Hepatocyte (in vitro differentiated cells): ENCODE measurements around the gene AP1G1. TPM values are rescaled to one million over a fixed set of nuclear protein-coding genes. Genes with fewer than 3 reads are reported as not detected.

Source experiments
- DNase-seq: peaks from one replicate; pipeline ENCODE4 v3.0.0-alpha.2; 2016; ENCODE audit warnings: low spot score
- H2AFZ ChIP-seq: fragments of 200-600 bp; sonication (generic); 2 replicates; pipeline ENCODE4 v1.6.0; 2016; ENCODE audit warnings: antibody characterized with exemption, mild to moderate bottlenecking
- H3K27ac ChIP-seq: fragments of 200-600 bp; sonication (generic); 2 replicates; pipeline ENCODE4 v1.5.1; 2016; ENCODE audit warnings: mild to moderate bottlenecking
- H3K27me3 ChIP-seq: fragments of 200-600 bp; sonication (generic); 2 replicates; pipeline ENCODE4 v1.6.1; 2016
- H3K36me3 ChIP-seq: fragments of 200-600 bp; sonication (generic); replicated peaks from 2 replicates; pipeline ENCODE4 v1.5.1; 2016; ENCODE audit warnings: low read depth; ENCODE audit not compliant: insufficient read depth
- H3K4me1 ChIP-seq: fragments of 200-600 bp; sonication (generic); 2 replicates; pipeline ENCODE4 v1.5.1; 2016; ENCODE audit warnings: mild to moderate bottlenecking, moderate library complexity; ENCODE audit not compliant: insufficient read depth
- H3K4me2 ChIP-seq: fragments of 200-600 bp; sonication (generic); 2 replicates; pipeline ENCODE4 v1.6.0; 2016
- H3K4me3 ChIP-seq: fragments of 200-600 bp; sonication (generic); 2 replicates; pipeline ENCODE4 v1.5.1; 2016; ENCODE audit warnings: mild to moderate bottlenecking
- H3K79me2 ChIP-seq: fragments of 200-600 bp; sonication (generic); 2 replicates; pipeline ENCODE4 v1.6.0; 2017; ENCODE audit warnings: mild to moderate bottlenecking
- H3K9me2 ChIP-seq: fragments of 200-600 bp; sonication (generic); replicated peaks from 2 replicates; pipeline ENCODE4 v1.6.0; 2017; ENCODE audit warnings: mild to moderate bottlenecking; ENCODE audit not compliant: insufficient read depth
- H3K9me3 ChIP-seq: fragments of 200-600 bp; sonication (generic); 2 replicates; pipeline ENCODE4 v1.5.1; 2016; ENCODE audit warnings: low read depth, mild to moderate bottlenecking
- H4K20me1 ChIP-seq: fragments of 200-600 bp; sonication (generic); 2 replicates; pipeline ENCODE4 v1.6.0; 2016; ENCODE audit warnings: mild to moderate bottlenecking; ENCODE audit not compliant: insufficient read depth, poor library complexity, severe bottlenecking
- CTCF ChIP-seq: fragments of 200-600 bp; sonication (generic); IDR thresholded peaks from 2 replicates; pipeline ENCODE4 v1.5.1; 2016; ENCODE audit warnings: antibody characterized with exemption, mild to moderate bottlenecking; ENCODE audit not compliant: poor library complexity
- EZH2 ChIP-seq: fragments of 200-600 bp; sonication (generic); IDR thresholded peaks from 2 replicates; pipeline ENCODE4 v1.6.1; 2016; ENCODE audit warnings: antibody characterized with exemption, mild to moderate bottlenecking, borderline replicate concordance
- EZH2phosphoT487 ChIP-seq: fragments of 200-600 bp; sonication (generic); IDR thresholded peaks from one replicate; pipeline ENCODE4 v1.6.1; 2018; ENCODE audit warnings: antibody characterized with exemption, mild to moderate bottlenecking, low read depth, moderate library complexity; ENCODE audit not compliant: unreplicated experiment, severe bottlenecking
- WGBS: methylation state at CpG from one replicate; pipeline ENCODE4 v1.1.6; 2016; ENCODE audit warnings: low lambda C conversion rate; ENCODE audit errors: missing lambda C conversion rate; 5-methylcytosine and 5-hydroxymethylcytosine counted together
- polyA plus RNA-seq: library from polyadenylated mRNA; unstranded; fragments of >200 nt; fragmentation: Nextera tagmentation; extraction: Ambion mirVana; gene quantifications from 2 replicates; pipeline ENCODE4 v1.2.1, GENCODE V29; 2016
- total RNA-seq: library from RNA; depleted of rRNA; stranded (reverse); fragments of >200 nt; gene quantifications from 2 replicates; pipeline ENCODE4 v1.2.3, GENCODE V29; 2014

AP1G1 gene
- total and polyA plus RNA-seq, 2 experiments from 2014 or later = 28.3 to 96.2 TPM

GRCh38 chr16:71845639-71846430 lies 37.2 kb upstream of the AP1G1 start, which contains the start of gene ATXN1L:
Gene ATXN1L, plus strand, starts transcription at chr16:71845976. Its CDS starts 3,765 bp downstream, at chr16:71849741.
- under 1% methylated on average over 26 of the region's 62 CpGs for WGBS
- peak within 1 kb of the TSS; percentile 88 for H3K4me3 ChIP-seq
- no peak for TF ChIP-seq EZH2phosphoT487
- TF ChIP-seq EZH2 = no peak
- no peak for TF ChIP-seq CTCF
- peak within 1 kb of the TSS; percentile 88 for H3K4me2 ChIP-seq
- H3K4me1 ChIP-seq = peaks cover 9% of the 10 kb centered on the region
- H3K79me2 ChIP-seq = peaks cover 27% of the 10 kb centered on the region
- no peaks in the 10 kb centered on the region for H3K27me3 ChIP-seq
- peaks cover 3% of the 10 kb centered on the region for H4K20me1 ChIP-seq
- no peaks in the 10 kb centered on the region for H3K9me2 ChIP-seq
- no peaks in the 10 kb centered on the region for H3K9me3 ChIP-seq
- H3K27ac ChIP-seq = peak within 1 kb of the TSS; percentile 76
- H2AFZ ChIP-seq = peak within 1 kb of the TSS; percentile 92
- peak; percentile 96 for DNase-seq
- H3K36me3 ChIP-seq = no peaks in the 10 kb centered on the region

- Histone ChIP-seq H3K27ac (peak overlapping the region; percentile 11), H4K20me1 (peaks cover 3% of the 10 kb centered on the region), H2AFZ (no peak overlapping the region), H3K4me2 (no peak overlapping the region), H3K79me2 (peaks cover 25% of the 10 kb centered on the region), H3K36me3 (no peaks in the 10 kb centered on the region), H3K9me3 (no peaks in the 10 kb centered on the region), H3K27me3 (no peaks in the 10 kb centered on the region), H3K4me1 (peaks cover 13% of the 10 kb centered on the region), H3K4me3 (no peak overlapping the region), H3K9me2 (no peaks in the 10 kb centered on the region)
- DNase-seq = no peak
- 89% methylated on average over 2 of the region's 2 CpGs for WGBS
- TF ChIP-seq CTCF (no peak), EZH2phosphoT487 (no peak), EZH2 (no peak)
Observed at GRCh38 chr16:71843572-71843971, 34.9 kb upstream of the AP1G1 start.

- Histone ChIP-seq H3K4me2 (no peak overlapping the region), H3K79me2 (no peaks in the 10 kb centered on the region), H4K20me1 (no peaks in the 10 kb centered on the region), H3K9me2 (no peaks in the 10 kb centered on the region), H3K9me3 (no peaks in the 10 kb centered on the region), H3K27me3 (no peaks in the 10 kb centered on the region), H3K4me3 (no peak overlapping the region), H3K27ac (no peak overlapping the region), H3K36me3 (no peaks in the 10 kb centered on the region), H2AFZ (no peak overlapping the region), H3K4me1 (peaks cover 4% of the 10 kb centered on the region)
- TF ChIP-seq EZH2 = no peak
- 61% methylated on average over 7 of the region's 7 CpGs for WGBS
- no peak for DNase-seq
Observed at GRCh38 chr16:71840052-71840451, 31.4 kb upstream of the AP1G1 start.

GRCh38 chr16:71837150-71837549 lies 28.5 kb upstream of the AP1G1 start:
- 88% methylated on average over 3 of the region's 3 CpGs for WGBS
- Histone ChIP-seq H2AFZ (no peak overlapping the region), H4K20me1 (no peaks in the 10 kb centered on the region), H3K4me2 (no peak overlapping the region), H3K4me3 (no peak overlapping the region), H3K4me1 (peaks cover 4% of the 10 kb centered on the region), H3K9me3 (no peaks in the 10 kb centered on the region), H3K27me3 (no peaks in the 10 kb centered on the region), H3K27ac (no peak overlapping the region), H3K79me2 (no peaks in the 10 kb centered on the region), H3K9me2 (no peaks in the 10 kb centered on the region), H3K36me3 (no peaks in the 10 kb centered on the region)
- DNase-seq = no peak
- no peak for TF ChIP-seq EZH2phosphoT487
- no peak for TF ChIP-seq EZH2
- TF ChIP-seq CTCF = no peak
